ENCODE data around the gene KLHL40. TPM values are rescaled to one million over a fixed set of nuclear protein-coding genes. Genes with fewer than 3 reads are reported as not detected.
"Not testable (repeated sequence)": the region's sequence is repeated elsewhere in the genome, so short reads cannot be mapped to it uniquely, and the experiment has no call there.

KLHL40 gene
- total RNA-seq, 1 donor from 2014 or later: 13.4 TPM

GRCh38 chr3:42705962-42706585 is 20.7 kb downstream of the KLHL40 start:
- no peak for DNase-seq

- DNase-seq: no peak
These were observed 21.6 kb downstream of the KLHL40 start for GRCh38 chr3:42706721-42707619.

GRCh38 chr3:42707620-42708355 is 22.5 kb downstream of the KLHL40 start:
- DNase-seq: no peak

- DNase-seq: no peak
These were observed 23.3 kb downstream of the KLHL40 start for GRCh38 chr3:42708611-42709151.

- no peak for DNase-seq
These were observed 24.3 kb downstream of the KLHL40 start for GRCh38 chr3:42709621-42710020.

GRCh38 chr3:42710323-42711021 is 25.1 kb downstream of the KLHL40 start:
- no peak for DNase-seq

GRCh38 chr3:42711491-42712343 is 26.4 kb downstream of the KLHL40 start:
- DNase-seq: no peak

GRCh38 chr3:42712344-42712648 is 27.0 kb downstream of the KLHL40 start:
- DNase-seq: no peak

- no peak for DNase-seq
These were observed 27.5 kb downstream of the KLHL40 start for GRCh38 chr3:42712688-42713372.

GRCh38 chr3:42713747-42714146 is 28.4 kb downstream of the KLHL40 start:
- no peak for DNase-seq

GRCh38 chr3:42714171-42714852 is 29.0 kb downstream of the KLHL40 start:
- DNase-seq: no peak

GRCh38 chr3:42717306-42717705 is 32.0 kb downstream of the KLHL40 start:
- DNase-seq: no peak

- no peak for DNase-seq
These were observed 33.0 kb downstream of the KLHL40 start for GRCh38 chr3:42718338-42718737.

- no peak for DNase-seq
These were observed 33.7 kb downstream of the KLHL40 start for GRCh38 chr3:42719002-42719401.

GRCh38 chr3:42720126-42720525 is 34.8 kb downstream of the KLHL40 start:
- DNase-seq: no peak

GRCh38 chr3:42721690-42722089 is 36.4 kb downstream of the KLHL40 start:
- no peak for DNase-seq

- DNase-seq: not testable (repeated sequence)
These were observed 37.1 kb downstream of the KLHL40 start for GRCh38 chr3:42722442-42722841.

GRCh38 chr3:42723219-42723618 is 37.9 kb downstream of the KLHL40 start:
- no peak for DNase-seq

- DNase-seq: no peak
These were observed 40.1 kb downstream of the KLHL40 start for GRCh38 chr3:42725454-42725853.

GRCh38 chr3:42728056-42728455 is 42.7 kb downstream of the KLHL40 start:
- no peak for DNase-seq
